HepG2 (cell line): ENCODE results near the gene PSENEN. TPM values are rescaled to one million over a fixed set of nuclear protein-coding genes. Genes with fewer than 3 reads are reported as not detected.

Experiments used
- ATAC-seq: fragments of 200-7000 bp; cut with Tn5 transposase; 3 replicates; pipeline ENCODE4 v1.9.1; 2020; ENCODE audit warnings: mild to moderate bottlenecking, moderate library complexity
- BruUV-seq: library from RNA; stranded (reverse); fragments of 400-500 nt; replicated peaks from 2 replicates; lab custom pipeline; 2021; lab: Mats Ljungman, UMichigan
- CTCF ChIA-PET: fragments of 300-600 bp; formaldehyde crosslinking; extraction: SDS; loops from one replicate; lab custom pipeline; 2021; ENCODE audit warnings: low total read pairs, inconsistent platforms, low intra/inter-chr PET ratio; lab: Yijun Ruan, JAX
- POLR2A ChIA-PET: fragments of 350-600 bp; sonication (Branson Sonifier 250); formaldehyde crosslinking; loops from one replicate; lab custom pipeline; 2020; ENCODE audit warnings: antibody characterized with exemption, inconsistent platforms; lab: Yijun Ruan, JAX
- DNase-seq: peaks from one replicate; pipeline ENCODE4 v3.0.0-alpha.2; 2015; ENCODE audit warnings: low spot score
- FAIRE-seq: peaks from 3 replicates; lab custom pipeline; 2011; peaks lifted over from hg19 to GRCh38; lab: Jason Lieb, UNC
- H2AFZ ChIP-seq: one replicate; pipeline ENCODE4 v1.6.1; 2011; ENCODE audit warnings: low read length, inconsistent platforms
- H3K27ac ChIP-seq: fragments of 300-600 bp; 3 replicates; pipeline ENCODE4 v1.8.0; 2011; ENCODE audit warnings: mixed run types, mild to moderate bottlenecking, mixed read lengths, low read length, inconsistent platforms; ENCODE audit not compliant: insufficient read depth; ENCODE audit errors: extremely low read length
- H3K27me3 ChIP-seq, 2 experiments: fragments of 200-600 bp in 1 of 2; 2 replicates in 1 of 2; 3 replicates in 1 of 2; pipeline versions ENCODE4 v1.6.0 to v1.8.0; 2011; ENCODE audit warnings: low read length in 2 of 2, mild to moderate bottlenecking in 2 of 2, moderate library complexity in 2 of 2, inconsistent platforms in 1 of 2; ENCODE audit not compliant: insufficient read depth in 2 of 2, control insufficient read depth in 1 of 2
- H3K36me3 ChIP-seq, 2 experiments: fragments of 200-600 bp in 1 of 2; replicated peaks in 1 of 2; 2 replicates in 1 of 2; 3 replicates in 1 of 2; pipeline versions ENCODE4 v1.5.1 to v1.8.0; 2011; ENCODE audit warnings: low read length in 2 of 2, inconsistent platforms in 1 of 2; ENCODE audit not compliant: insufficient read depth in 2 of 2, control insufficient read depth in 1 of 2
- H3K4me1 ChIP-seq: 2 replicates; pipeline ENCODE4 v1.5.1; 2012; ENCODE audit warnings: low read length, inconsistent platforms; ENCODE audit not compliant: insufficient read depth
- H3K4me2 ChIP-seq: 2 replicates; pipeline ENCODE4 v1.6.0; 2011; ENCODE audit warnings: low read depth, low read length, inconsistent platforms
- H3K4me3 ChIP-seq, 3 experiments: fragments of 200-600 bp in 1 of 3; sonication (generic), shearing (Covaris generic) in 1 of 3; replicated peaks in 1 of 3; 2 replicates each; pipeline ENCODE4 v1.5.1; 2011 to 2016; ENCODE audit warnings: low read length in 3 of 3, inconsistent platforms in 2 of 3, low read depth in 2 of 3, mild to moderate bottlenecking in 2 of 3, control low read depth in 1 of 3, mixed read lengths in 1 of 3; ENCODE audit not compliant: insufficient read depth in 1 of 3
- H3K79me2 ChIP-seq: one replicate; pipeline ENCODE4 v1.6.1; 2011; ENCODE audit warnings: low read length, inconsistent platforms; ENCODE audit not compliant: insufficient read depth
- H3K9ac ChIP-seq: 2 replicates; pipeline ENCODE4 v1.6.0; 2011; ENCODE audit warnings: mild to moderate bottlenecking, low read depth, low read length, inconsistent platforms; ENCODE audit not compliant: insufficient read depth
- H3K9me3 ChIP-seq: 2 replicates; pipeline ENCODE4 v1.5.1; 2012; ENCODE audit warnings: mild to moderate bottlenecking, low read length
- H4K20me1 ChIP-seq: 2 replicates; pipeline ENCODE4 v1.6.0; 2011; ENCODE audit warnings: inconsistent platforms, mild to moderate bottlenecking, low read length, moderate library complexity; ENCODE audit not compliant: insufficient read depth
- HBP1 ChIP-seq: IDR thresholded peaks from 2 replicates; pipeline ENCODE4 v1.6.1; 2016; ENCODE audit warnings: low read depth, control low read depth
- HNRNPLL ChIP-seq: fragments of 200-400 bp; formaldehyde crosslinking; IDR thresholded peaks from 2 replicates; pipeline ENCODE4 v1.6.1; 2017; ENCODE audit warnings: mild to moderate bottlenecking, low read depth, low read length; ENCODE audit not compliant: poor library complexity, severe bottlenecking
- MEIS1 ChIP-seq: sonication (generic); formaldehyde crosslinking; IDR thresholded peaks from 2 replicates; pipeline ENCODE4 v1.9.0; 2021; ENCODE audit warnings: mild to moderate bottlenecking, missing genetic modification reagents, moderate library complexity, borderline replicate concordance
- NR2F2 ChIP-seq: IDR thresholded peaks from 2 replicates; pipeline ENCODE4 v1.6.1; 2012; ENCODE audit warnings: low read depth, inconsistent platforms, borderline replicate concordance
- PLSCR1 ChIP-seq: sonication (generic); formaldehyde crosslinking; IDR thresholded peaks from 2 replicates; pipeline ENCODE4 v1.5.0; 2020; ENCODE audit warnings: missing genetic modification reagents, mild to moderate bottlenecking, borderline replicate concordance
- RXRA ChIP-seq: sonication (generic); formaldehyde crosslinking; IDR thresholded peaks from 2 replicates; pipeline ENCODE4 v1.5.1; 2020; ENCODE audit warnings: missing genetic modification reagents
- SOX13 ChIP-seq, 3 experiments: fragments of 450-650 bp in 1 of 3; sonication (generic) in 1 of 3; formaldehyde crosslinking in 1 of 3; IDR thresholded peaks in 2 of 3; conservative IDR thresholded peaks in 1 of 3; 2 replicates each; pipeline versions ENCODE4 v1.5.0 to v1.6.1; 2016 to 2020; ENCODE audit warnings: antibody characterized with exemption in 1 of 3, mild to moderate bottlenecking in 1 of 3, missing compliant biosample characterization in 1 of 3, missing genetic modification reagents in 1 of 3, moderate library complexity in 1 of 3
- SOX6 ChIP-seq, 2 experiments: fragments of 450-650 bp in 1 of 2; sonication (generic) in 1 of 2; formaldehyde crosslinking in 1 of 2; IDR thresholded peaks; 2 replicates each; pipeline versions ENCODE4 v1.4.0 to v1.6.1; 2017 to 2020; ENCODE audit warnings: antibody characterized with exemption in 1 of 2, mild to moderate bottlenecking in 1 of 2, missing genetic modification reagents in 1 of 2
- XRCC5 ChIP-seq: fragments of 200-400 bp; formaldehyde crosslinking; optimal IDR thresholded peaks from 2 replicates; pipeline ENCODE3; 2017; ENCODE audit warnings: mild to moderate bottlenecking, low read length
- ZBTB20 ChIP-seq: sonication (generic); formaldehyde crosslinking; IDR thresholded peaks from 2 replicates; pipeline ENCODE4 v1.8.1; 2023; ENCODE audit warnings: missing genetic modification reagents, low read depth, mild to moderate bottlenecking, borderline replicate concordance
- ZNF263 ChIP-seq: sonication (generic); formaldehyde crosslinking; IDR thresholded peaks from 2 replicates; pipeline ENCODE4 v1.4.0; 2020; ENCODE audit warnings: missing genetic modification reagents
- WGBS: methylation state at CpG from one replicate; pipeline ENCODE4 v1.1.6; 2017; ENCODE audit warnings: low lambda C conversion rate; 5-methylcytosine and 5-hydroxymethylcytosine counted together
- in situ Hi-C: cut with HindIII; loops from 2 replicates; pipeline ENCODE4 v1.10.0; 2017; ENCODE audit warnings: low pct_unique_long_range_greater_than_20kb; ENCODE audit not compliant: extremely low pct_ligation_motif_present
- intact Hi-C: fragments of 100-400 bp; cut with micrococcal nuclease; formaldehyde crosslinking; loops from one replicate; pipeline ENCODE4 v1.10.0; 2022; ENCODE audit not compliant: unreplicated experiment
- polyA plus RNA-seq, 8 experiments: library from polyadenylated mRNA; depleted of rRNA in 3 of 8; stranded (reverse) in 7 of 8; unstranded in 1 of 8; fragments of >200 nt; fragmentation: Illumina TruSeq in 4 of 8; extraction: Trizol in 4 of 8; gene quantifications; 2 replicates each; pipeline versions ENCODE4 v1.2.1 to v1.2.3, GENCODE V29; 2011 to 2016; ENCODE audit warnings: low read depth in 4 of 8, missing spikeins in 1 of 8, mixed read lengths in 1 of 8; ENCODE audit not compliant: insufficient read depth in 1 of 8
- total RNA-seq, 5 experiments: library from RNA; depleted of rRNA; stranded (reverse); fragments of >200 nt; fragmentation: Illumina TruSeq; extraction: Trizol; gene quantifications; 2 replicates each; pipeline ENCODE4 v1.2.3, GENCODE V29; 2016; ENCODE audit warnings: low read depth in 1 of 5
- TF ChIP-seq, protein P1 (sequence below): sonication (generic); formaldehyde crosslinking; IDR thresholded peaks from 2 replicates; pipeline ENCODE4 v1.8.1; 2023; ENCODE audit warnings: mild to moderate bottlenecking, moderate library complexity, missing genetic modification reagents
- TF ChIP-seq, protein P2 (sequence below): sonication (generic); formaldehyde crosslinking; IDR thresholded peaks from 2 replicates; pipeline ENCODE4 v1.8.0; 2022; ENCODE audit warnings: low read depth, missing genetic modification reagents
- TF ChIP-seq, protein P3 (sequence below): sonication (generic); formaldehyde crosslinking; IDR thresholded peaks from 2 replicates; pipeline ENCODE4 v1.4.0; 2020; ENCODE audit warnings: missing genetic modification reagents, borderline replicate concordance

The PSENEN gene
- total and polyA plus RNA-seq, 2 of the 13 experiments (the other 11 are each of a cell fraction or from before 2014, with no cell fraction given), result 16.9 to 34.2 TPM

DNA sequence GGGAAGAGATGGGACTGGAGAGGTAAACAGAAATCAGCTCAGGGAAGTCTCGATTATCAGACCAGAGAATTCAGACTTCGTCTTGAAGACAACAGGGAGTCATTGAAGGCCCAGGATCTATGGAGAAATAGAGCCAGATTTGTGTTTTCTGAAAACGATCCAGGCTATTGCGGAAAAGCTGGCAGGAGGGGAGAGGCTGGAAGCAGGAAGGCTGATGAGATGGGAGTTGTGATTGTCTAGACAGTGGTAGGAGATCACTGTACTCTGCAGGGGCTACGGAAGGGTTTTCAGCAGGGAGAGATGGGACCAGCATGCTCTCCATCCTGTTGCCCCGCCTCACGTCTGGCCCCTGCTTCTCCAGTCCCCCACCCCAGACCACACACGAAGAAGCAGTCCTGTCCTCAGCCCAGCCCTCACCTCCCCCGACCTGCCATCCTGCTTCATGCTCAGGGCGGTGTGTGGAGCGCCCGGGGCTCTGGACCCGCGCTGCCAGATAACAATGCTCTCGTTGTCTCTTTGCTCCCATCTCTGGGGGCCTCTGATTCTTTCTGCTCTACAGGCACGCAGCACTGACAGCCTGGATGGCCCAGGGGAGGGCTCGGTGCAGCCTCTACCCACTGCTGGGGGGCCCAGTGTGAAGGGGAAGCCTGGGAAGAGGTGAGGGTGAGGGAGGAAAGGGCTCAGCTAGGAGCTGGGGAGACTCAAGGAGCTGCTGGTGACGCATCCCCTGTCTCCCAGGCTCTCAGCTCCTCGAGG, 31.8 kb downstream of the PSENEN start:
- Histone ChIP-seq H3K4me1 (peaks cover 36% of the 10 kb centered on the region), H3K4me3 (peak overlapping the region in 1 of 3 experiments; percentile 55; a peak in 3 of 6 replicates), H3K9ac (0 out of 2 replicates have a peak overlapping the region, but pooled peaks have one; percentile 11), H2AFZ (no peak overlapping the region), H3K79me2 (no peaks in the 10 kb centered on the region), H3K27ac (no peak overlapping the region), H3K4me2 (peak overlapping the region; percentile 89), H3K36me3 (peaks cover 0 to 2% of the 10 kb centered on the region in 2 experiments; a peak in 2 of 5 replicates), H3K27me3 (no peaks in the 10 kb centered on the region), H3K9me3 (no peaks in the 10 kb centered on the region), H4K20me1 (no peaks in the 10 kb centered on the region)
- no peak for FAIRE-seq
- ChIA-PET CTCF (no interaction called here), POLR2A (interaction anchor here (1.0 to 1.8 kb wide), 4 partner anchors 9 to 37 kb away, joined by 3 to 6 read pairs (median 3); partner anchors contain the start of genes LIN37, PSENEN and U2AF1L4)
- intact Hi-C loops (loop anchor here (5.0 kb wide), 1 partner anchor 35 kb away; the partner anchor contains the start of gene PRODH2), in situ Hi-C loops (no loop called here)
- WGBS, result 19% methylated on average over 18 of the region's 19 CpGs
- peak; percentile 68 for ATAC-seq
- DNase-seq, result peak; percentile 46
- no TSS peak for BruUV-seq
- TF ChIP-seq NR2F2, result no peak
- TF ChIP-seq MEIS1, result peak; percentile 30; the same call in 1 of the 2 replicates
- peak; percentile 30 for TF ChIP-seq HNRNPLL
- peak; percentile 3; the same call in 1 of the 2 replicates for TF ChIP-seq ZNF263 (CRISPR knock-in tag)
- TF ChIP-seq RXRA, result peak; percentile 45; the same call in 1 of the 2 replicates
- TF ChIP-seq, protein P1, sequence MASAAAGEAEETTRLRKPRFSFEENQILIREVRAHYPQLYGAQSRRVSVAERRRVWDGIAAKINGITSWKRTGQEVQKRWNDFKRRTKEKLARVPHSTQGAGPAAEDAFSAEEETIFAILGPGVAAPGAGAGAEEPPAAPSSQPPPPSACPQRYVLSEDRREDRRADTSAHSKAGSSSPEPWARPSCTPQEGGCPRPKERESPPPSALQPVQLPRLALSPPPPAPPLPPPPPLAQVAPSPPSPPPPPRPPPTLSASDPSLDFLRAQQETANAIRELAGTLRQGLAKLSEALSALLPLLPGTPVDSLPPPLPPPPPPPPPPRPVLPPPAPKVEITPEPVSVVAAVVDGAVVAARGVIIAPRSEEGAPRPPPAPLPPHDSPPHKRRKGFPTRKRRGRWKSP (CRISPR knock-in tag), result 0 out of 2 replicates have a peak, but pooled peaks have one; percentile 39
- TF ChIP-seq, protein P2, sequence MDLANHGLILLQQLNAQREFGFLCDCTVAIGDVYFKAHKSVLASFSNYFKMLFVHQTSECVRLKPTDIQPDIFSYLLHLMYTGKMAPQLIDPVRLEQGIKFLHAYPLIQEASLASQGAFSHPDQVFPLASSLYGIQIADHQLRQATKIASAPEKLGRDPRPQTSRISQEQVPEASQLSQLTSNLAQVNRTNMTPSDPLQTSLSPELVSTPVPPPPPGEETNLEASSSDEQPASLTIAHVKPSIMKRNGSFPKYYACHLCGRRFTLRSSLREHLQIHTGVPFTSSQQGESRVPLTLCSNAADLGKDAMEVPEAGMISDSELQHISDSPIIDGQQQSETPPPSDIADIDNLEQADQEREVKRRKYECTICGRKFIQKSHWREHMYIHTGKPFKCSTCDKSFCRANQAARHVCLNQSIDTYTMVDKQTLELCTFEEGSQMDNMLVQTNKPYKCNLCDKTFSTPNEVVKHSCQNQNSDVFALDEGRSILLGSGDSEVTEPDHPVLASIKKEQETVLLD (CRISPR knock-in tag), result no peak
- TF ChIP-seq ZBTB20, result no peak
- TF ChIP-seq, protein P3, sequence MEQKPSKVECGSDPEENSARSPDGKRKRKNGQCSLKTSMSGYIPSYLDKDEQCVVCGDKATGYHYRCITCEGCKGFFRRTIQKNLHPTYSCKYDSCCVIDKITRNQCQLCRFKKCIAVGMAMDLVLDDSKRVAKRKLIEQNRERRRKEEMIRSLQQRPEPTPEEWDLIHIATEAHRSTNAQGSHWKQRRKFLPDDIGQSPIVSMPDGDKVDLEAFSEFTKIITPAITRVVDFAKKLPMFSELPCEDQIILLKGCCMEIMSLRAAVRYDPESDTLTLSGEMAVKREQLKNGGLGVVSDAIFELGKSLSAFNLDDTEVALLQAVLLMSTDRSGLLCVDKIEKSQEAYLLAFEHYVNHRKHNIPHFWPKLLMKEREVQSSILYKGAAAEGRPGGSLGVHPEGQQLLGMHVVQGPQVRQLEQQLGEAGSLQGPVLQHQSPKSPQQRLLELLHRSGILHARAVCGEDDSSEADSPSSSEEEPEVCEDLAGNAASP, result peak; percentile 30; the same call in 1 of the 2 replicates
- TF ChIP-seq SOX13 (IDR thresholded peaks at IDR 0.05), result no peak
- TF ChIP-seq SOX13 (CRISPR knock-in tag; conservative IDR thresholded peaks at IDR 0.05 in 1 of 2, IDR thresholded peaks at IDR 0.05 in 1 of 2), result peak in 1 of 2 experiments; percentile 56; a peak in 2 of 4 replicates
- no peak for TF ChIP-seq PLSCR1
- TF ChIP-seq SOX6 (IDR thresholded peaks at IDR 0.05), result no peak
- TF ChIP-seq SOX6 (CRISPR knock-in tag; IDR thresholded peaks at IDR 0.05), result peak; percentile 61
- TF ChIP-seq HBP1 (CRISPR knock-in tag), result 0 out of 2 replicates have a peak, but pooled peaks have one; percentile 30
- peak; percentile 25 for TF ChIP-seq XRCC5
